Kidney capillary endothelial cell (primary cell): Measurements from ENCODE around the gene UBE3B.
"Not testable (repeated sequence)": the region's sequence is repeated elsewhere in the genome, so short reads cannot be mapped to it uniquely, and the experiment has no call there.

Experiments
- DNase-seq: peaks from one replicate; pipeline ENCODE4 v3.0.0-alpha.2; 2018; ENCODE audit warnings: low spot score

UBE3B gene

GRCh38 chr12:109477185-109477962 lies at the start of gene UBE3B, which contains the start of gene KCTD10:
Gene UBE3B (plus strand): TSS chr12:109477634. CDS start chr12:109483552, 5,918 bp downstream.
Gene KCTD10 (minus strand): TSS chr12:109477300. CDS start chr12:109477262, 38 bp downstream.
- peak; percentile 88 for DNase-seq

GRCh38 chr12:109428037-109428629 lies 49.3 kb upstream of the UBE3B start:
- DNase-seq, result peak; percentile 88

- DNase-seq, result not testable (repeated sequence)
These were observed 48.6 kb upstream of the UBE3B start for GRCh38 chr12:109428804-109429203.

GRCh38 chr12:109430244-109430643 lies 47.2 kb upstream of the UBE3B start:
- no peak for DNase-seq

GRCh38 chr12:109432431-109432830 lies 45.0 kb upstream of the UBE3B start:
- no peak for DNase-seq

GRCh38 chr12:109432842-109433304 lies 44.6 kb upstream of the UBE3B start:
- DNase-seq, result peak; percentile 71

- DNase-seq, result peak; percentile 24
These were observed 43.8 kb upstream of the UBE3B start for GRCh38 chr12:109433618-109434017.

- no peak for DNase-seq
These were observed 42.9 kb upstream of the UBE3B start for GRCh38 chr12:109434582-109434981.

- DNase-seq, result no peak
These were observed 41.8 kb upstream of the UBE3B start for GRCh38 chr12:109435428-109436187.

- no peak for DNase-seq
These were observed 41.3 kb upstream of the UBE3B start for GRCh38 chr12:109436188-109436560.

GRCh38 chr12:109439181-109439580 lies 38.3 kb upstream of the UBE3B start:
- no peak for DNase-seq

GRCh38 chr12:109439951-109440350 lies 37.5 kb upstream of the UBE3B start:
- DNase-seq, result not testable (repeated sequence)

- DNase-seq, result no peak
These were observed 36.5 kb upstream of the UBE3B start for GRCh38 chr12:109440851-109441490.

- DNase-seq, result no peak
These were observed 33.6 kb upstream of the UBE3B start for GRCh38 chr12:109443794-109444193.

GRCh38 chr12:109444259-109444658 lies 33.2 kb upstream of the UBE3B start:
- no peak for DNase-seq

GRCh38 chr12:109445191-109445609 lies 32.2 kb upstream of the UBE3B start:
- no peak for DNase-seq

- DNase-seq, result no peak
These were observed 30.6 kb upstream of the UBE3B start for GRCh38 chr12:109446869-109447268.

- no peak for DNase-seq
These were observed 30.0 kb upstream of the UBE3B start for GRCh38 chr12:109447482-109447881.

- peak; percentile 16 for DNase-seq
These were observed 29.2 kb upstream of the UBE3B start for GRCh38 chr12:109448272-109448671.

- no peak for DNase-seq
These were observed 28.6 kb upstream of the UBE3B start for GRCh38 chr12:109448707-109449390.

- DNase-seq, result no peak
These were observed 27.4 kb upstream of the UBE3B start for GRCh38 chr12:109449845-109450532.
